ENCODE measurements around the gene MATN4.

GRCh38 chr20:45339084-45339483 is 31.0 kb upstream of the MATN4 start:
- no peak for TF ChIP-seq YY1 (IDR thresholded peaks at IDR 0.05; ENCODE audit: insufficient read depth, insufficient read length)
- TF ChIP-seq ZNF274 (IDR thresholded peaks at IDR 0.05; ENCODE audit: low read depth, low read length): no peak
- TF ChIP-seq SUZ12 (IDR thresholded peaks at IDR 0.05; ENCODE audit: extremely low read depth, insufficient read depth, insufficient read length): no peak

All from NT2/D1 (cell line).